ENCODE data around the gene SAMD11. TPM values are rescaled to one million over a fixed set of nuclear protein-coding genes. Genes with fewer than 3 reads are reported as not detected.

SAMD11 gene
- total RNA-seq, 2 experiments from 2014 or later: 0.06 TPM; not detected in 1

GRCh38 chr1:936348-937264, 12.9 kb downstream of the SAMD11 start:
- TF ChIP-seq EZH2phosphoT487 (IDR thresholded peaks at IDR 0.05; ENCODE audit: borderline replicate concordance, low read depth, low read length): no peak
- no peak for TF ChIP-seq CTCF (conservative IDR thresholded peaks at IDR 0.05; ENCODE audit: low read length)
- no peaks in the 10 kb centered on the region for H3K9me2 ChIP-seq (ENCODE audit: insufficient read depth, low read length)
- no peak overlapping the region for H3K4me3 ChIP-seq (ENCODE audit: low read depth, low read length, poor library complexity, severe bottlenecking)
- ChIA-PET POLR2A (no interaction called here), CTCF (ENCODE audit: unreplicated experiment) (no interaction called here)
- H2AFZ ChIP-seq (ENCODE audit: low read length): no peak overlapping the region
- H3K79me2 ChIP-seq (ENCODE audit: insufficient read depth, low read depth, low read length): no peaks in the 10 kb centered on the region
- intact Hi-C loops (cut with micrococcal nuclease; ENCODE audit: unreplicated experiment): loop anchor here (5.0 kb wide), 1 partner anchor 34 kb away; no protein-coding TSS in a partner anchor
- H3K27ac ChIP-seq (ENCODE audit: low read depth, low read length, poor library complexity, severe bottlenecking): no peak overlapping the region
- peaks cover 5% of the 10 kb centered on the region for H3K4me1 ChIP-seq (ENCODE audit: insufficient read depth, low read length, poor library complexity, severe bottlenecking)
- DNase-seq (ENCODE audit: low spot score): no peak
- no TSS peak for BruUV-seq (replicated peaks)
- H3K9me3 ChIP-seq (ENCODE audit: low read length): no peaks in the 10 kb centered on the region
- no peak overlapping the region for H3K4me2 ChIP-seq (ENCODE audit: low read length)
- H4K20me1 ChIP-seq (ENCODE audit: insufficient read depth, low read length): no peaks in the 10 kb centered on the region; the same call in 1 of the 2 replicates
- H3K36me3 ChIP-seq (ENCODE audit: insufficient read depth, low read length): no peaks in the 10 kb centered on the region

- no peaks in the 10 kb centered on the region for H3K79me2 ChIP-seq (ENCODE audit: insufficient read depth, low read depth, low read length)
- intact Hi-C loops (cut with micrococcal nuclease; ENCODE audit: unreplicated experiment): loop anchor here (5.0 kb wide), 1 partner anchor 35 kb away; no protein-coding TSS in a partner anchor
- no TSS peak for BruUV-seq (replicated peaks)
- no peaks in the 10 kb centered on the region for H3K36me3 ChIP-seq (ENCODE audit: insufficient read depth, low read length)
- H3K9me2 ChIP-seq (ENCODE audit: insufficient read depth, low read length): no peaks in the 10 kb centered on the region
- no peak overlapping the region for H3K4me3 ChIP-seq (ENCODE audit: low read depth, low read length, poor library complexity, severe bottlenecking)
- POLR2A ChIA-PET: no interaction called here
- H4K20me1 ChIP-seq (ENCODE audit: insufficient read depth, low read length): no peaks in the 10 kb centered on the region; the same call in 1 of the 2 replicates
- H3K4me1 ChIP-seq (ENCODE audit: insufficient read depth, low read length, poor library complexity, severe bottlenecking): peaks cover 5% of the 10 kb centered on the region
- CTCF ChIA-PET (ENCODE audit: unreplicated experiment): no interaction called here
- H3K27ac ChIP-seq (ENCODE audit: low read depth, low read length, poor library complexity, severe bottlenecking): no peak overlapping the region
- no peak for TF ChIP-seq EZH2phosphoT487 (IDR thresholded peaks at IDR 0.05; ENCODE audit: borderline replicate concordance, low read depth, low read length)
- TF ChIP-seq CTCF (conservative IDR thresholded peaks at IDR 0.05; ENCODE audit: low read length): no peak
- no peak overlapping the region for H2AFZ ChIP-seq (ENCODE audit: low read length)
- H3K9me3 ChIP-seq (ENCODE audit: low read length): no peaks in the 10 kb centered on the region
- no peak overlapping the region for H3K4me2 ChIP-seq (ENCODE audit: low read length)
- DNase-seq (ENCODE audit: low spot score): no peak
Measured at GRCh38 chr1:937521-937920, 13.8 kb downstream of the SAMD11 start.

All from OCI-LY7 (cell line).